B cell (primary cell): ENCODE data around the gene F12.

Experiments
- EZH2 ChIP-seq: IDR thresholded peaks from 2 replicates; pipeline ENCODE4 v1.6.1; 2012; ENCODE audit warnings: borderline replicate concordance, low read depth, mild to moderate bottlenecking, moderate library complexity, low read length; ENCODE audit not compliant: insufficient read depth, poor library complexity, severe bottlenecking
- TF ChIP-seq, protein P1 (sequence below): fragments of 200-600 bp; IDR thresholded peaks from one replicate; pipeline ENCODE4 v1.8.0; 2022; ENCODE audit warnings: antibody characterized with exemption, mild to moderate bottlenecking

DNA sequence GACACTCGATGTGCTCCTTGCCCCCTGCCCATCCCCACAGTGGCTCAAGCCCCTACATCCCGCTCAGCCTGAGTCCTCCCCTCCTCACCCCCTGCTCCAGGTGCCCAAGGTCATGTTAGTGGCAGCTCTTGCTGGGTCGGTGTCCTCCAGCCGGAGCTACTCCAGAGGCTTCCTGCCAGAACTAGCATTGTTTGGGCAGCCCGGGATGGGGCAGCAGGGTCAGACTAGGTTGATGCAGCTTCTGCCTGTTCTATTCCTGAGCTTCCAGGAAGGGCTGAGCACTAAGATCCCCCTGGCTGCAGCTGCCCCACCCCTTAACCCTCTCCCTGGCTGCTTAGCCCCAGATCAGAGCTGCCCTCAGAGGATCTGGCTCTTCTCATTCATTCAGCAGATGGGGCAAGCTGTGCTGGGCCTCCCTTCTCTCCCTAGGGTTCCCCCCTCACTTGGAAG, 51.0 kb downstream of the F12 start:
- TF ChIP-seq, protein P1, sequence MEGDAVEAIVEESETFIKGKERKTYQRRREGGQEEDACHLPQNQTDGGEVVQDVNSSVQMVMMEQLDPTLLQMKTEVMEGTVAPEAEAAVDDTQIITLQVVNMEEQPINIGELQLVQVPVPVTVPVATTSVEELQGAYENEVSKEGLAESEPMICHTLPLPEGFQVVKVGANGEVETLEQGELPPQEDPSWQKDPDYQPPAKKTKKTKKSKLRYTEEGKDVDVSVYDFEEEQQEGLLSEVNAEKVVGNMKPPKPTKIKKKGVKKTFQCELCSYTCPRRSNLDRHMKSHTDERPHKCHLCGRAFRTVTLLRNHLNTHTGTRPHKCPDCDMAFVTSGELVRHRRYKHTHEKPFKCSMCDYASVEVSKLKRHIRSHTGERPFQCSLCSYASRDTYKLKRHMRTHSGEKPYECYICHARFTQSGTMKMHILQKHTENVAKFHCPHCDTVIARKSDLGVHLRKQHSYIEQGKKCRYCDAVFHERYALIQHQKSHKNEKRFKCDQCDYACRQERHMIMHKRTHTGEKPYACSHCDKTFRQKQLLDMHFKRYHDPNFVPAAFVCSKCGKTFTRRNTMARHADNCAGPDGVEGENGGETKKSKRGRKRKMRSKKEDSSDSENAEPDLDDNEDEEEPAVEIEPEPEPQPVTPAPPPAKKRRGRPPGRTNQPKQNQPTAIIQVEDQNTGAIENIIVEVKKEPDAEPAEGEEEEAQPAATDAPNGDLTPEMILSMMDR: no peak
- TF ChIP-seq EZH2: no peak
